ENCODE data around the gene CABP1.
"Not testable (repeated sequence)": the region's sequence is repeated elsewhere in the genome, so short reads cannot be mapped to it uniquely, and the experiment has no call there.

CABP1 gene

DNA sequence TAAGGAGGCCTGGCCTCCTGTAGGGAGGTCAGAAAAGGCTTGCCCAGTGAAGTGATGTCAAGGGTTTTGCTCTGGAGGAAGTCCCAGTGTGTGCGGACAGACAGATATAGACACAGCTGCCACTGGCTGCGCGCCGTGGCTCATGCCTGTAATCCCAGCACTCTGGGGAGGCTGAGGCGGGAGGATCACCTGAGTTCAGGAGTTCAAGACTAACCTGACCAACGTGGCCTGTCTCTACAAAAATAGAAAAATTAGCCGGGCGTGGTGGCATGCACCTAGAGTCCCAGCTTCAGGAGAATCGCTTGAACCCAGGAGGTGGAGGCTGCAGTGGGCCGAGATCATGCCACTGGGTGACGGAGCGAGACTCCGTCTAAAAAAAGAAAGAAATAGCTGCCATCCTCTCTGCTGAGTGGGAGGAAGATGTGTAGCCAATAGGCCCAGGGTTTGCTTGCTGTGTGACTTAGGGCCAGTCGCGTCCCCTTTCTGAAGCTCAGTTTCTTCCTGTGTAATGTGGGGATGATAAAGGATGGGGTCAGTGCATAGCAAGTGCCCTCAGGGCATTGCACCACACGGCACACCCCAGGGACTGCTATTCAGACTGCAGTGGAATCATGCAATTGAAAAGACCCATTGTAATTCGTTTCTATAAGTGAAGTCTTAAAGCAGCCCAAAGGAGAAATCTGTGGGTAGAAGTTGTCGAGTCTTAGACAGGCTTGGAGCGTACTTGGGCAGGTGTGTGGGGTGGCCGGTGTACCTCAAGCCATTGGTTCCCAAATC, 27.9 kb downstream of the CABP1 start:
- no peak for DNase-seq

DNA sequence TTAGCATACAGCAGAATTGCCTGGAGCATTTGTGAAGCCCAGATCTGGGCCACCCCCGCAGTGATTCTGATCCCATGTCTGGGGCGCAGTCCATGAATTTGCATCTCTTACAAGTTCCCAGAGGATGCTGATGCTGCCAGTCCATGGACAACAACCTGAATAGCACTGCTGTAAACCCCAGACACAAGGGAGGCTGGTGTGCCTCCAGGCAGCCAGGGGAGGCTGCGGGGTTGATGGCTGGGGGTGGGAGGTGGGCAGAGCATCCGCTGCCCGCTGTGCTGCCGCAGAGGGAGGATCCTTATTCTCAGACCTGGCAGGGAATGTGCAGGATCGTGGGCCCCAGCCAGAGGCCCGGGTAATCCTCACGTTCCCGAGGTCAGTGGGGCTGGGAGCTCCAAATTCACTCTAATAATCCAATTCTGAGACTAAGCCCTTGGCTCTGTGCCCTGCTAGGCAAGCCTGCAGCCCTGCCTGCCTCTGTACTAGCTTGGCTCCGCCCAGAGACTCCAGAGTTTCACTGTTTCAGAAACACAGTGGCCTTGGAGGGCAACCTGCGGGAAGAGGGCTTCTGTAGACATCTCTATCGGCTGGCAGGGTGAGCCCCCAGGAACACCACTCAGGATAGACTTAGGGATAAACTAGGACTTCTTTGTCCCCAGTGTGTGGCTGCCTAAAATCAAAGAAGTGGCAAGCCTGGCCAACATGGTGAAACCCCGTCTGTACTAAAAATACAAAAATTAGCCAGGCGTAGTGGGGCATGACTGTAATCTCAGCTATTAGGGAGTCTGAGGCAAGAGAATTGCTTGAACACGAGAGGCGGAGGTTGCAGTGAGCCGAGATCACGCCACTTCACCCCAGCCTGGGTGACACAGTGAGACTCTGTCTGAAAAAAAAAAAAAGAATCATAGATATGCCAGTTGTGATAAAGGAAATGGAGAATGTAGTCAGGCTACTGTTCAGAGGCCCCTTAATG, 28.7 kb downstream of the CABP1 start:
- DNase-seq, result no peak

DNA sequence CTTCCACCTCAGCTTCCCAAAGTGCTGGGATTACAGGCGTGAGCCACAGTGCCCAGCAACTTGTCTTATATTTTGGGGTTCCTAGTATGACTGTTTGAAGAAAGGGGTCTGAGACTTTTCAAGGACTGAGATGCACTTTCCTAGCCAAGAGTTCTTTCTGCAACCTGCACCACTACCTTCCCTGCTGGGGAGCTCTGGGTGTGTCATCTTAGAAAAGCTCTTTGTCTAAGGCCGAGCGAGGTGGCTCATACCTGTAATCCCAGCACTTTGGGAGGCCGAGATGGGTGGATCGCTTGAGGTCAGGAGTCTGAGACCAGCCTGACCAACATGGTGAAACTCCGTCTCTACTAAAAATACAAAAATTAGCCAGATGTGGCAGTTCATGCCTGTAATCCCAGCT, 29.8 kb downstream of the CABP1 start:
- DNase-seq, result not testable (repeated sequence)

DNA sequence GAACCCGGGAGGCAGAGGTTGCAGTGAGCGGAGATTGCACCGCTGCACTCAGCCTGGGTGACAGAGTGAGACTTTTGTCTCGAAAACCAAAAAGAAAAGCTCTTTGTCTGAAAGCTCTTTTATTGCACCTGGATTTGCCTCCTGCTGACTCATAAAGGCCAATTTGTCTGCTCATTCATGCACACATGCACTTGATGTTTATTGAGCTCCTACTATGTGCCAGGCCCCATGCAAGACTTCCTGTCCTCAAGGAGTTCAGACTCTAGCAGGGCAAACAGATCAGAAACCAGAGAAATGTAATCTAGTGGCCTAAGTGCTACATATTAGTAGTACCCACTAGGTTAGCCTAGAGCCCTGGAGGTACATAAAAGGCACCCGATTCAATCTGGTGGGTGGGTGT, 30.2 kb downstream of the CABP1 start:
- no peak for DNase-seq

DNA sequence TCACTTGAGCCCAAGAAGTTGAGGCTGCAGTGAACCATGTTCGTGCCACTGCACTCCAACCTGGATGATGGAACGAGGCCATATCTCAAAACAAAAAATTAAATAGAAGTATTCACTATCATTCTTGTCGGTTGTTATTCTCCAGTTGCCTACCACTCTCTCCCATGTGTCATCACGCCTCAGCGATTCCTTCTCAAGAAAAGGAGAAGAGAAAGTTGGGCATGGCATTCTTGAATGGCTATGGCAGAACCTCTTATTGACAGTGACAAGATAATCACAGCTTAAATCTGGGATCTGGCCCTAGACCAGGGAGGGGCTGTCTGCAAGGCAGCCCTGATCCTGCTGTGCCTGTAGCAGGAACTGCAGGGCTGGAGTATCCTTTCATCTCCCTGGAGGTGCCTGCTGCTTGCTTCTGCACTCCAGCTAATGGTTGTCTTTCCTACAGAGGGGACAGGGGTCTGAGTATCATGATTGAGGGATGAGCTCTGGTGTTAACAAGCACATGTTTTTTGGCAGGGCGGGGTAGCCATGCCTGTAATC, 33.7 kb downstream of the CABP1 start:
- DNase-seq, result no peak

DNA sequence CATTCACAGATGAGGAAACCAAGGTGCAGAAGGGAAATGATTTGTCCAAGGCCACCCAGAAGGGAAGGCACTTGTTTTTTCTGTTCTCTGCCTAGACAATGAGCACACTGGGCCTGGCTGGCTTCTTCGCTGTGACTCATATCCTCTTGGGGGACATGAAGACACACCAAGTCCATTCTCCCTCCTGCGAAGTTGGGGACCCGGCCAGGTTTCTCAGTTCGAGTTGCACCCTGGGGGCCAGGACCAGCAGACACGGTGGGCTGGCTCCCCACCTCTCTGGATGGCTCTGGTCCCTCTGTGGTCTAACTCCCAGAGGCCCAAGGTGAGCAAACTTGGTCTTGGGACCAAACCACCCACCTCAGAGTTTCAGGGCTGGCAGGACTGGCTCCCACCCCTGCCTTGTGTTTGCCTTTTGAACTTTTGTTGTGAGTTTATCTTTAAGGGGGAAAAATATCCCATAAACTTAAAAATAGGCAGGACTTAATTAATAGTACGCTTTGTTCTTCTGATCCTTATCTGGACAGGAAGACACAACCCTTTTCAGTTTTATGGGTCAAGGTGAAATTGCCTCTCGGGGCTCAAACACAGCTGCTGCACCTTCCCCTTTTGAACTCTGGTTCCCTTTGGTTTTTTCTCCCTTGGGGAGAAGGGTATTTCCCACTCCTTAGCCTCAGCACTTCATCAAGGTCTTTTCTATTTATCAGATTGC, 37.5 kb downstream of the CABP1 start:
- peak; percentile 49 for DNase-seq

DNA sequence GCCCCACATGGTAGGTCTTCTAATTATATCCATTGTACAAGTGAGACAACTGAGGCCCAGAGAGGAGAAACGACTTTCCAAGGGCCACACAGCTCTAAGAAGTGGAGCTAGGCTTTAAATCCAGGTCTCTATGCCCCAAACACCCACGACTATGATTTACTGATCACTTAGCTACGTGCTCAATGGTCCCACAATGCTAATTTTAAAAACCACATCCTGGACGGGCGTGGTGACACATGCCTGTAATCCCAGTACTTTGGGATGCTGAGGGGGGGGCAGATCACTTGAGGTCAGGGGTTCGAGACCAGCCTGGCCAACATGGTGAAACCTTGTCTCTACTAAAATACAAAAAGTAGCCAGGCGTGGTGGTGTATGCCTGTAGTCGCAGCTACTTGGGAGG, 38.1 kb downstream of the CABP1 start:
- no peak for DNase-seq

DNA sequence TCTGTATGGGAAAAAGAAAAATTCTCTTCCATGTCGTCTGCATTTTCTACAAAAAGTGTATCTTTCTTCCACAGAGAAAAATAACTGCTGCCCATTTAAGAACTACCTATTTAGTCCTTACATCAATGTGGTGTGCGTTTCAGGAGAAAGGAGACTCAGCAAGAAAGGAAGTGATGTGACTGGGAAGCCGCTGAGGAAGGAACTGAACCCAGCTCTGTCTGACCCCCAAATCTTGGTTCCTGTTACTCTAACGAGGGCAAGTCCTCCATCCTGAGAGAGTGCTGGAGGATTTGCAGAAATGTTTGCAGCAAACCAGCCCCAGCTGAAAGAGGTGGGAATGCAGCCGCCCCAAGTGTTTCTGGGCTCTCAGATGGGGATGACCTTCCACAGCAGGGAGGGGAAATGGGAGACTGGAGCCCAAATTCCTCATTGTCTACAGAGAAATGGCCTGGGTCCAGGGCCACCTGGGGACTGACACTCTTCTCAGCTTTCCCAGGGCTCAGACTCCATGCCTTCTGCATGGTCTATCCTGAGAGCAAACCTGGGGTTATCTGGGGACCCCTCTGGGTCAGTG, 39.8 kb downstream of the CABP1 start:
- DNase-seq, result no peak

DNA sequence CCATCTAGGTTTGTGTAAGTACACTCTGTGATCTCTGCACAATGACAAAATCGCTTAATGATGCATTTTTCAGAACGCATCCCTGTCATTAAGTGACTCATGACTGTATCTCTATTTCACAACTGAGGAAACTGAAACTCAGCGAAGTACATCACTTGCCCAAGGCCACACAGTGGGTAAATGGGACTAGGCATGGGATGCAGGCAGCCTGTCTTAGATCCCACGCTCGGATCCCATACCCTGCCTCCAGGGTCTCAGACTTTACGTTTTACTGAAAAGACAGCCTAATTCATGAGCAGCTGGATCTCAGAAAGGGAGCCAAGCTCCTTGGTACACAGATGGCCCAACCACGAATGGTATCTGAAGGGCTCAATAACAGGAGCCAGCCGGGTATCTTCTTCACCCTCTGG, 44.1 kb downstream of the CABP1 start:
- DNase-seq, result no peak

DNA sequence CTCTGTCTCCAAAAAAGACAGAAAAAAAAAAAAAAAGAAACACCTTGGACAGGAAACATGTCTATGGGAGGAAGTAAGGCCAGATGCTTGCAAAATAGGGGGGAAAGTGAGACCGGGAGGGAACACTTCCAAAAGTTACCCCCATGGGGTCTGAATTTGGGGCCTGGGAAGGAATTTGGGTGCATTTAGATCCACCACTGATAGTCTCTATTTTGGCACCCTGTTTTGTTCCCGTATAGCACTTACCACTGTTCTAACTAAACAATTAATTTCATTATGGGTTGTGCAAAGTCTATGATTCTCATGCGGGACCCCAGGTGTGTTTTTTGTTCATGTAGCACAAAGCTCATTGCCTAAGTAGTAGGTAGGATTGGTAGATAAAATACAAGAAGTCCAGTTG, 45.1 kb downstream of the CABP1 start:
- no peak for DNase-seq

DNA sequence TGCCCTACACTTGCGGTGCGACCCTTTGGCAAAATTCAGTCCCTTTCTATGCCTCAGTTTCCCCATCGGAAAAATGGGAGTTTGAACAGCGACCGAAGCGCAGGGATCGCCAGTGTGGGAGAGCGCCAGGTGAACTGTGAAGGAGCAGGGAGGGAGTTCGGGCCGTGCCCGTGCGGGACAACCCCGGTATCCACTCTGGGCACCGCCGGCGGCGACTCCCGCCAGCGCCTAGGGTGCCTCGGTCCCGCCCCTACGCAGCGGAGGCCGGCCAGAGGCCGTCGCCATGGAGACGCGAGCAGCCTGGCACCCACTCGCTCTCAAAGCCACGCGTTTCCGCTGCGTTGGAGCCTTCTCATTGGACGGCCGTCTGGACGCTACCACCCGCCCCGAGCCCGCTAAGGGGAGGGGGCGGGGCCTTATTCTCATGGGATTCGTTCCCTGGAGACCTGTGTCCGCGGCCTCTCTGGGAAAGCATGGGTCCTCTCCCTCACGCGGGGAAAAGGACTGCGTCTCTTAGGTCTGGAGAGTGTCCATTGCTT, 45.8 kb downstream of the CABP1 start:
- DNase-seq, result peak; percentile 98

DNA sequence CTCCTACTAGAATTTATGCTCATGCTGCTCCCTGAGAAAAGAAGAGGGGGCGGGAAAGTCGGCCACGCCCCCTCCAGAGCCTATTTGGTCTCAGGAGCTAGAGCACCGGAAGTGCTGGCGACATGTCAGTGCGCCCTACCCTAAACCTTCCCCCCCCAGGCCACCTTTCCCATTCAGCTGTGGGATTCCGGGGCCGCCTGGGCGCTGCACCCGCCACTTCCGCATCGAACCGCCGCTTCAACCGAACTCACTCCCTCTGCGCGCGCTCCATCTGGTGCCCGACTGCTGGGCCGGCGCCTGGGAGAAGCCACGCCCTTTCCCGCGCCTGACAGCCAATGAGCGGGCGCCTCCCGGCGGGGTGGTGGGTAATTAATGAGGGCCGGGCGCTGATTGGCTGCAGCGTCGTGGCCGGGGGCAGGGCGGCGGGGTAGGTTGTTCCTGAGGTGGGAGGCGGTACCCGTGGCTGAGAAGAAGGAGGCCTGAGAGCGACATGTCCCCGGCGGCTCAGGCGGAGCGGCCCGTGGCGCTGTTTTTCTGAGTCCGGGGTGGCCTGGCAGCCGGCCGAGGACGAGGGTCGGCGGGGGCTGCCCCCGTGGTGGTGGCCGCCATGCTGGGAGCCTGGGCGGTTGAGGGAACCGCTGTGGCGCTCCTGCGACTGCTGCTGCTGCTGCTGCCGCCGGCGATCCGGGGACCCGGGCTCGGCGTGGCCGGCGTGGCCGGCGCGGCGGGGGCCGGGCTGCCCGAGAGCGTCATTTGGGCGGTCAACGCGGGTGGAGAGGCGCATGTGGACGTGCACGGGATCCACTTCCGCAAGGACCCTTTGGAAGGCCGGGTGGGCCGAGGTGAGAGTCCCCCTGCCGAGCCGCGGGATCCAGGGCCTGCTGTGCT, 46.5 kb downstream of the CABP1 start, which contains the start of gene MLEC:
MLEC (plus strand) TSS at position 460 of the 888 bp plus-strand sequence; CDS start at position 608, 148 bp downstream.
- peak; percentile 97 for DNase-seq

DNA sequence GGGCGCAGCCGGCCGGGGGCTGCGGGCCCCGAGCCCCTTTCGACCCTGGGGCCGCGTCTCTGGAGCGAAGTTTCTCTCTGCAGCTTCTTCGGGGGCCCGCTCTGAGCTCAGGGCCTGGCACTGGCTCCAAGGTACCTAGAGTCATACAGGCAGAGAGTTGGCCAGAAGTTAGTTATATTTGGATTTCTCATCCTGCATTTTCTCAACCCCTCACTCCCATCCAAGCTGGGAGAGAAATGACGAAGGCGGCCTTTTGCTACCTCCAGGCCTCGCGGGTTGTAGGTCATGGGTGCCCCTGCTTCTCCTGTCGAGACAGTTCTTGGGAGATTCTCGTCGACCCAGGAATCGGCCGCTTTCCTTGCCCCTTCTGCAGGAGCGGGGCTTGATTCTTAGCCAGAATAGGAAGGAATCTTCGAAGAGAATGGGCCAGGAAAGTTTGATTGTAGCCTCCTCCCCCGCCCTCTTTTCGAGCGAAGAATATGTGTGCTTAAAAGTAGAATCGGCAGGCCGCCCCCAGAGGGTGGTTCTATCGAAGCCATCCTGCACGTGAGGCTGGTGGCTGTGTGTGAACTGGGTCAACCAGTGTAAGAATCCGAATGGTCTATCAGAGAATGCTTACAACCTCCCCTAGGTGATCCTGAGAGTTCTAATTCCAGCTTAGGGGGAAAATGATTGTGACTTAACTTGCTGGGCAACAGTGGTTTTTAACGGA, 47.3 kb downstream of the CABP1 start:
- peak; percentile 31 for DNase-seq

DNA sequence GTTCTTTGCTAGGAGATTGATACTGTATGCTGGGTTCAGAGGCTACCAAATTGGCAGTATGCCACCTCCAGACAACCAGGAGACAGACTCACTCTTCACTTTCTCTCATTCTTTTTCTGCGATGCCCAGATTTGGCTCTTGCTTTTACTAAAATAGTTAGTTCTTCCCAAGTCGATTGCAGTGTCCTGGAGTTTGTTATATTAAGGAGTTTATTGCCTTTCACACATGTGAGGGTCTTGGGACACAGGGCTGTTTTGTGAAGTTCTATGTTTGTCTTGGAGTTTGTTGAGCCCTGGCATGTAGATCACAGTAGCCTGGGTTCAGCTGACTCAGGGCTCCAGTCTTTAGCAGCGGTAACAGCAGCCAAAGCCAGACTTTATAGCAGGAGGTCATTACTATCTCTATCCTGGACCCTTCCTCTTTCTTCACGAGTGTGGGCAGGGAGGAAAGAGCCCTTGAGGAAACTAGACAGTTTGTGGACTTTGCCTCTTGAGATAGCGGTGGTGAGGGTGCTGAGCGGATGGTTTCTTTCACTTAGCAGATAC, 48.2 kb downstream of the CABP1 start:
- peak; percentile 23 for DNase-seq

DNA sequence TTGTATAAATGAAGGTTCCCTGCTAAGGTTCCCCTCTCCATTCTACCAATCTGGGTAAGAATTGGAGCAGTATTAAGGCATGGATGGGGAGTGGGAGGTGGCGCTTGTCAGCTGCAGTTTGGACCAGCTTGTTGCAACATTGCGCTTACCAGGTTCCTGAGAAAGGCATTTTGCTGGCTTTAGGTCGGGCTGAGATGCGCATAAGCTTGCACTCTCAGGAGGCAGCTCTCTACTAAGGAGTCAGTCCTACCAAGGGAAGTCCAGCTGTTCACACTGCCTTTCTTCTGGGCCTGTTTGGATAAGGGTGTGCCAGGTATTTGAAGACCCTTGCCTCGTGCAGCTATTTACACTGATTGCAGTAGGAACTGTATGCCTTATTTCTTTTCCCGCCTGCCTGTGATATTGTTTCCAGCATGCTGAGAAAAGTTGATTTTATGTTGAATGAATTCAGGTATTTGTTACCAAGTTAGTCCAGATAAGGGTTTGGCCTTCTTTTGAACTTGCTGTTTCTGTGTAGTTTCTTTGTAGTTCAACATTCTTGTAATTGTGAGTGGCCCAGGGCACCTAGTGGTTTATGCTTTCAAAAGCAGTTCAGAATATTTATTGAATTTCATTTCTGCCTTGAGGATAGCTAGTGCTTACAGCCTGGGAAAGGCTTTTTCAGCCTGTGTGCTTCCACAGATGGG, 49.1 kb downstream of the CABP1 start:
- no peak for DNase-seq

DNA sequence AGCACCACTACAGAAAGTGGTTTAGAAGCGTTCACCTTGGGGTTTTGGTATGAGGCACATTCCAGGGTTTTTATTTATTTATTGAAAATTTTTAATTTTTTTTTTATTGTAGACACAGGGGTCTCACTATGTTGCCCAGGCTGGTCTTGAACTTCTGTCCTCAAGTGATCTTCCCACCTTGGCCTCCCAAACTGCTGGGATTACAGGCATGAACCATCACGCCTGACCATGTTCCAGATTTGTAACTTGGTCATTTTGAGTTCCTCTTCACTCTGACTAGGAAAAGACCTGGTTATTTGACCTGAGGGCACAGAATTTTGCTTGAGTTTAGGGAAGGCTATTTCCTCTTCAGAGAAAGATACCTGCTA, 49.6 kb downstream of the CABP1 start:
- no peak for DNase-seq

DNA sequence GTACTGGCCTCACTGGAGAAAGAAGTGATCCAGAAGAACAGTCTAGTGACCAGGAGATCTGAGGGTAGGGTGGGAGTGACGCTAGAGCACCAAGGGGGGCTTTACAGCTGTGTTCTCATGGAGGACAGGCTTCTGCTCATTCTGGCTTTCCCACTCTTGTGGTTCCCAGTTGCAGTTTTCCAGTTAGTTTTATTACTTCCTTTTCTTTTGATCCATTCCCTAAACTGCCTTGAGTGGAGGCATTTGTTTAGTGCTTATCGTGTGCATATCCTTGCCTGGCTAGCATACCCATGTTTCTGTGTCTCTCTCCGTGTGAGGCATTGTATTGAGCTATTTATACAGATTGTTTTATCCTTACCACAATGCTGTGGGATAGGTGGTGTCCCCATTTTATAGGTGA, 50.6 kb downstream of the CABP1 start:
- no peak for DNase-seq

DNA sequence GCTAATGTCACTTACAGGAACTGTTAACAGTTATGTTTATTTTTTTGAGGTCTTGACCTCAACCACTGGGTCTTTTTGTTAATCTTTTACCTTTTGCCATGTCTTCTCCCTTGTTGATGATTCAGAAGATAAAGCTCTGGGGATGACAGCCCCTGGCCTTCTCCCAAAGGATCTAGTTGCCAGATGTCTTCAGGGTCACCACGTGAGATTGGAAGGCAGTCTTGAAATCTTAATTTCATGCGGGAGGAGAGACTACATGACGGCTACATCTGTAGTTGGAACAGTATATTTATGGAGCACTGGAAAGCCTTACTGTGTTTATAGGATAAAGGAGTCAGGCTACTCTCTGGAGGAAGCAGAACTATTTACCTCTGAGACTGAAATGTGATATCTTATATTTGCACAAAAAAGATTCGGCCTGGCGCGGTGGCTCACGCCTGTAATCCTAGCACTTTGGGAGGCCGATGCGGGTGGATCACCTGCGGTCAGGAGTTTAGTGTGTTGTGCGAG, 52.2 kb downstream of the CABP1 start:
- no peak for DNase-seq

DNA sequence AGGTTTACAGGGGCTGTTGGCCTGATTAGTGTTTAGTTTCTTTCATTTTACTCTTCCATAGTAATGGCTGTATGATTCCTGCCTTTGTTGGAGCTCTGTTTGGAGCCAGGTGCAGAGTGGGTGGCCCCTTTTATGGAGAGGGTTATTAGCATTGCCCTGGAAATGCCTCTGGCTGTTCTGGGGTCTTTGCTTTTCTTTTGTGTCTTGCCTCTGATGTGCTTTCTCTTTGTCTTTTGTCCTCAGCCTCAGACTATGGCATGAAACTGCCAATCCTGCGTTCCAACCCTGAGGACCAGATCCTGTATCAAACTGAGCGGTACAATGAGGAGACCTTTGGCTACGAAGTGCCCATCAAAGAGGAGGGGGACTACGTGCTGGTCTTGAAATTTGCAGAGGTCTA, 53.4 kb downstream of the CABP1 start:
- no peak for DNase-seq
